Measurements from ENCODE around the gene CLIC6. TPM values are rescaled to one million over a fixed set of nuclear protein-coding genes. Genes with fewer than 3 reads are reported as not detected.

CLIC6 gene
- total and polyA plus RNA-seq, 9 donors: 1.0 to 12.2 (median 4.3) TPM

- TF ChIP-seq CTCF (IDR thresholded peaks at IDR 0.05) (no peak), EP300 (IDR thresholded peaks at IDR 0.05) (no peak), POLR2A (IDR thresholded peaks at IDR 0.05) (no peak)
- WGBS, 3 donors: 57 to 63% (median 60%) methylated on average over 2 of the region's 2 CpGs
- Histone ChIP-seq H3K4me3 (no peak overlapping the region), H3K27ac (no peak overlapping the region), H3K9me3 (no peaks in the 10 kb centered on the region), H3K27me3 (no peaks in the 10 kb centered on the region), H3K4me1 (ENCODE audit: insufficient read depth) (no peaks in the 10 kb centered on the region), H3K36me3 (no peaks in the 10 kb centered on the region)
- intact Hi-C loops (cut with DNase I): no loop called here
- DNase-seq: no peak
Observed at GRCh38 chr21:34761758-34762330, 93.0 kb downstream of the CLIC6 start.

GRCh38 chr21:34762786-34763185, 94.0 kb downstream of the CLIC6 start:
- intact Hi-C loops (cut with DNase I): no loop called here
- no peak for DNase-seq

GRCh38 chr21:34764715-34765284, 96.0 kb downstream of the CLIC6 start:
- Histone ChIP-seq H3K27me3 (no peaks in the 10 kb centered on the region), H3K9me3 (no peaks in the 10 kb centered on the region), H3K4me3 (no peak overlapping the region), H3K36me3 (no peaks in the 10 kb centered on the region), H3K4me1 (ENCODE audit: insufficient read depth) (no peaks in the 10 kb centered on the region), H3K27ac (no peak overlapping the region)
- TF ChIP-seq EP300 (IDR thresholded peaks at IDR 0.05) (no peak), POLR2A (IDR thresholded peaks at IDR 0.05) (no peak), CTCF (IDR thresholded peaks at IDR 0.05) (no peak)
- intact Hi-C loops (cut with DNase I): no loop called here
- no peak for DNase-seq
- 93 to 96% (median 94%) methylated on average over 3 of the region's 3 CpGs for WGBS, 3 donors

More at GRCh38 chr21:34762786-34763185, 94.0 kb downstream of the CLIC6 start:
- H3K4me1 ChIP-seq (ENCODE audit: insufficient read depth): no peaks in the 10 kb centered on the region
- no peaks in the 10 kb centered on the region for H3K9me3 ChIP-seq
- H3K27me3 ChIP-seq: no peaks in the 10 kb centered on the region
- no peaks in the 10 kb centered on the region for H3K36me3 ChIP-seq
- H3K4me3 ChIP-seq: no peak overlapping the region
- WGBS, 3 donors: 89 to 95% (median 90%) methylated on average over 1 of the region's 1 CpG
- TF ChIP-seq EP300 (IDR thresholded peaks at IDR 0.05): no peak
- no peak for TF ChIP-seq POLR2A (IDR thresholded peaks at IDR 0.05)
- TF ChIP-seq CTCF (IDR thresholded peaks at IDR 0.05): no peak
- H3K27ac ChIP-seq: no peak overlapping the region

GRCh38 chr21:34765619-34766018, 96.8 kb downstream of the CLIC6 start:
- no peak overlapping the region for H3K4me3 ChIP-seq
- H3K9me3 ChIP-seq: no peaks in the 10 kb centered on the region
- no peaks in the 10 kb centered on the region for H3K4me1 ChIP-seq (ENCODE audit: insufficient read depth)
- intact Hi-C loops (cut with DNase I): no loop called here
- no peaks in the 10 kb centered on the region for H3K27me3 ChIP-seq
- WGBS, 3 donors: 91 to 95% (median 94%) methylated on average over 4 of the region's 4 CpGs
- H3K27ac ChIP-seq: no peak overlapping the region
- no peaks in the 10 kb centered on the region for H3K36me3 ChIP-seq
- TF ChIP-seq CTCF (IDR thresholded peaks at IDR 0.05) (no peak), EP300 (IDR thresholded peaks at IDR 0.05) (no peak), POLR2A (IDR thresholded peaks at IDR 0.05) (no peak)
- DNase-seq: no peak
